ENCODE data around the gene TACC2.

DNA sequence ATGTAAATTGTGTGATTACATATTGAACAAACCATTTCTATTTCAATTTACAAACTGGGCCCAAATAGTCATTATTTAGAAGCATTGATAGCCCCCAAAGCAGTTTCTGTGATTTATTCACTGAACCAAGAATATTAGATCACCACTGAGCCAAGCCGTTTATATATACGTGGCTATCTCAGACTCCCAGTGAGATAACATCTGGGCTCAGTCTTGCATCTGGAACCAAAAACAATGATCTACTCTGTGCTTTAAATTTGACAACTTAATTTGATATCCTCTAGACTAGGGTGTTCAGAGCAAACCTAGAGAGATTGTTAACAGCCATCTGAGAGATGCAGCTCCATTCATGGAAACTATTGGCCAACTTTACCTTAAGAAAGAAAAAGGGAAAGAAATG is 240.7 kb downstream of the TACC2 start:
- TF ChIP-seq POLR2A (IDR thresholded peaks at IDR 0.05; ENCODE audit: low read length) (no peak), GATA1 (IDR thresholded peaks at IDR 0.05; ENCODE audit: low read depth, low read length) (no peak)
